Adrenal gland (tissue), 5 donors: ENCODE measurements around the gene PCAT7.

Source experiments
- CTCF ChIP-seq, 6 experiments: fragments of 450-650 bp in 4 of 6; fragments of 200-600 bp in 2 of 6; sonication (generic) in 1 of 6; IDR thresholded peaks; 1 replicate in 5 of 6; 2 replicates in 1 of 6; pipeline versions ENCODE4 v1.5.1 to v1.8.0; 2016 to 2021; ENCODE audit warnings: antibody characterized with exemption in 6 of 6, mild to moderate bottlenecking in 2 of 6, moderate library complexity in 1 of 6
- POLR2A ChIP-seq, 2 donors: fragments of 450-650 bp; IDR thresholded peaks; one replicate each; pipeline ENCODE4 v1.6.1; 2017; ENCODE audit warnings: antibody characterized with exemption in 2 of 2, mild to moderate bottlenecking in 2 of 2, moderate library complexity in 1 of 2
- donor health status: DM: no; HTN: no; CAD: no.

- TF ChIP-seq CTCF (IDR thresholded peaks at IDR 0.05) = peak; percentile 38 to 72 (median 66)
- no peak for TF ChIP-seq POLR2A (IDR thresholded peaks at IDR 0.05)
These were observed 48.6 kb downstream of the PCAT7 start for GRCh38 chr9:94603259-94604160.
